ENCODE measurements around the gene RDH16.
"Not testable (repeated sequence)": the region's sequence is repeated elsewhere in the genome, so short reads cannot be mapped to it uniquely, and the experiment has no call there.

The RDH16 gene

DNA sequence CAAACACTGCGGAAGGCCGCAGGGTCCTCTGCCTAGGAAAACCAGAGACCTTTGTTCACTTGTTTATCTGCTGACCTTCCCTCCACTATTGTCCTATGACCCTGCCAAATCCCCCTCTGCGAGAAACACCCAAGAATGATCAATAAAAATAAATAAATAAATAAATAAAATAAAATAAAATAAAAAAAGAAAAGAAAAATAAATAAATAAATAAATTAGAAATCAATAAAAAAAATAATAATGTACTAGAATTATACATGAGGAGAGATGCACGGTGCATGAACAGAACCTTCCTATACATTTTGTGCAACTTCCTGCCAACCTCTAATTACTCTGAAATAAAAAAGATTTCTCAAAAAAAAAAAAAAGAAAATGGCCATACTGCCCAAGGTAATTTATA is 7.7 kb upstream of the RDH16 start:
- H2AFZ ChIP-seq (ENCODE audit: low read length); H3K9ac ChIP-seq (ENCODE audit: low read depth, low read length, poor library complexity, severe bottlenecking); H4K20me1 ChIP-seq (ENCODE audit: insufficient read depth, low read length, poor library complexity, severe bottlenecking); H3K4me2 ChIP-seq (ENCODE audit: low read depth, low read length, poor library complexity, severe bottlenecking); H3K79me2 ChIP-seq (ENCODE audit: insufficient read depth, low read length); H3K9me2 ChIP-seq (replicated peaks; ENCODE audit: low read depth, low read length); H3K36me3 ChIP-seq (ENCODE audit: insufficient read depth, low read length); H3K27me3 ChIP-seq (ENCODE audit: insufficient read depth, low read length, poor library complexity, severe bottlenecking); H3K4me1 ChIP-seq (ENCODE audit: insufficient read depth, low read length, poor library complexity, severe bottlenecking); H3K9me3 ChIP-seq (ENCODE audit: insufficient read depth, low read depth, low read length); H3K4me3 ChIP-seq (ENCODE audit: low read length, poor library complexity, severe bottlenecking); H3F3A ChIP-seq (ENCODE audit: low read depth): not testable (repeated sequence)

DNA sequence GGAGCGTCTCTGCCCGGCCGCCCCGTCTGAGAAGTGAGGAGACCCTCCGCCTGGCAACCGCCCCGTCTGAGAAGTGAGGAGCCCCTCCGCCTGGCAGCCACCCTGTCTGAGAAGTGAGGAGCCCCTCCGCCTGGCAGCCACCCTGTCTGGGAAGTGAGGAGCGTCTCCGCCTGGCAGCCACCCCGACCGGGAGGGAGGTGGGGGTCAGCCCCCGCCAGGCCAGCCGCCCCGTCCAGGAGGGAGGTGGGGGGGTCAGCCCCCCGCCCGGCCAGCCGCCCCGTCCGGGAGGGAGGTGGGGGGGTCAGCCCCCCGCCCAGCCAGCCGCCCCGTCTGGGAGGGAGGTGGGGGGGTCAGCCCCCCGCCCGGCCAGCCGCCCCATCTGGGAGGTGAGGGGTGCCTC is 6.1 kb upstream of the RDH16 start:
- H3F3A ChIP-seq (ENCODE audit: low read depth); H3K9ac ChIP-seq (ENCODE audit: low read depth, low read length, poor library complexity, severe bottlenecking); H2AFZ ChIP-seq (ENCODE audit: low read length); H3K27me3 ChIP-seq (ENCODE audit: insufficient read depth, low read length, poor library complexity, severe bottlenecking); H3K9me3 ChIP-seq (ENCODE audit: insufficient read depth, low read depth, low read length); H4K20me1 ChIP-seq (ENCODE audit: insufficient read depth, low read length, poor library complexity, severe bottlenecking); H3K9me2 ChIP-seq (replicated peaks; ENCODE audit: low read depth, low read length); H3K4me1 ChIP-seq (ENCODE audit: insufficient read depth, low read length, poor library complexity, severe bottlenecking); H3K4me3 ChIP-seq (ENCODE audit: low read length, poor library complexity, severe bottlenecking); H3K4me2 ChIP-seq (ENCODE audit: low read depth, low read length, poor library complexity, severe bottlenecking); H3K79me2 ChIP-seq (ENCODE audit: insufficient read depth, low read length); H3K36me3 ChIP-seq (ENCODE audit: insufficient read depth, low read length): not testable (repeated sequence)

DNA sequence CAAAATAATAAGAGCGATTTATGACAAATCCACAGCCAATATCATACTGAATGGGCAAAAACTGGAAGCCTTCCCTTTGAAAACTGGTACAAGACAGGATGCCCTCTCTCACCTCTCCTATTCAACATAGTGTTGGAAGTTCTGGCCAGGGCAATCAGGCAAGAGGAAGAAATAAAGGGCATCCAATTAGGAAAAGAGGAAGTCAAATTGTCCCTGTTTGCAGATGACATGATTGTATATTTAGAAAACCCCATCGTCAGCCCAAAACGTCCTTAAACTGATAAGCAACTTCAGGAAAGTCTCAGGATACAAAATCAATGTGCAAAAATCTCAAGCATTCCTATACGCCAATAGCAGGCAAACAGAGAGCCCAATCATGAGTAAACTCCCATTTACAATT is 4.8 kb upstream of the RDH16 start:
- not testable (repeated sequence) for H3K27me3 ChIP-seq (ENCODE audit: insufficient read depth, low read length, poor library complexity, severe bottlenecking); H4K20me1 ChIP-seq (ENCODE audit: insufficient read depth, low read length, poor library complexity, severe bottlenecking); H3K79me2 ChIP-seq (ENCODE audit: insufficient read depth, low read length); H3K9me2 ChIP-seq (replicated peaks; ENCODE audit: low read depth, low read length); H3K9me3 ChIP-seq (ENCODE audit: insufficient read depth, low read depth, low read length); H3K4me2 ChIP-seq (ENCODE audit: low read depth, low read length, poor library complexity, severe bottlenecking); H3K4me1 ChIP-seq (ENCODE audit: insufficient read depth, low read length, poor library complexity, severe bottlenecking); H3F3A ChIP-seq (ENCODE audit: low read depth); H3K4me3 ChIP-seq (ENCODE audit: low read length, poor library complexity, severe bottlenecking); H3K36me3 ChIP-seq (ENCODE audit: insufficient read depth, low read length); H2AFZ ChIP-seq (ENCODE audit: low read length); H3K9ac ChIP-seq (ENCODE audit: low read depth, low read length, poor library complexity, severe bottlenecking)

DNA sequence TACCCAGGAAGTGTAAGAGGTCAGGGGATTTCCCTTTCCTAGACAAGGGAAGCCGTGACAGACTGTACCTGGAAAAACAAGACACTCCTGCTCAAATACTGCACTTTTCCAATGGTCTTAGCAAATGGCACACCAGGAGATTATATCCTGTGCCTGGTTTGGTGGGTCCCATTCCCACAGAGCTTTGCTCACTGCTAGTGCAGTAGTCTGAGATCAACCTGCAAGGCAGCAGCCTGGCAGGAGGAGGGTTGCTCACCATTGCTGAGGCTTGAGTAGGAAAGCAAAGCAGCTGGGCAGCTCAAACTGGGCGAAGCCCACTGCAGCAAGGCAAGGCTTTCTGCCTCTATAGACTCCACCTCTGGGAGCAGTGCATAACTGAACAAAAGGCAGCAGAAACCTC is 1.0 kb upstream of the RDH16 start:
- Histone ChIP-seq H3K27me3 (ENCODE audit: insufficient read depth, low read length, poor library complexity, severe bottlenecking) (no peaks in the 10 kb centered on the region), H4K20me1 (ENCODE audit: insufficient read depth, low read length, poor library complexity, severe bottlenecking) (no peaks in the 10 kb centered on the region)
- no peak for TF ChIP-seq EZH2phosphoT487 (IDR thresholded peaks at IDR 0.05; ENCODE audit: borderline replicate concordance)
- TF ChIP-seq, protein P1, sequence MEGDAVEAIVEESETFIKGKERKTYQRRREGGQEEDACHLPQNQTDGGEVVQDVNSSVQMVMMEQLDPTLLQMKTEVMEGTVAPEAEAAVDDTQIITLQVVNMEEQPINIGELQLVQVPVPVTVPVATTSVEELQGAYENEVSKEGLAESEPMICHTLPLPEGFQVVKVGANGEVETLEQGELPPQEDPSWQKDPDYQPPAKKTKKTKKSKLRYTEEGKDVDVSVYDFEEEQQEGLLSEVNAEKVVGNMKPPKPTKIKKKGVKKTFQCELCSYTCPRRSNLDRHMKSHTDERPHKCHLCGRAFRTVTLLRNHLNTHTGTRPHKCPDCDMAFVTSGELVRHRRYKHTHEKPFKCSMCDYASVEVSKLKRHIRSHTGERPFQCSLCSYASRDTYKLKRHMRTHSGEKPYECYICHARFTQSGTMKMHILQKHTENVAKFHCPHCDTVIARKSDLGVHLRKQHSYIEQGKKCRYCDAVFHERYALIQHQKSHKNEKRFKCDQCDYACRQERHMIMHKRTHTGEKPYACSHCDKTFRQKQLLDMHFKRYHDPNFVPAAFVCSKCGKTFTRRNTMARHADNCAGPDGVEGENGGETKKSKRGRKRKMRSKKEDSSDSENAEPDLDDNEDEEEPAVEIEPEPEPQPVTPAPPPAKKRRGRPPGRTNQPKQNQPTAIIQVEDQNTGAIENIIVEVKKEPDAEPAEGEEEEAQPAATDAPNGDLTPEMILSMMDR (conservative IDR thresholded peaks at IDR 0.05; ENCODE audit: low read length) = no peak

More for the DNA sequence above, 1.0 kb upstream of the RDH16 start:
- Histone ChIP-seq H3K4me1 (ENCODE audit: insufficient read depth, low read length, poor library complexity, severe bottlenecking) (no peaks in the 10 kb centered on the region), H3K36me3 (ENCODE audit: insufficient read depth, low read length) (no peaks in the 10 kb centered on the region), H3K4me3 (ENCODE audit: low read length, poor library complexity, severe bottlenecking) (no peak overlapping the region), H3K4me2 (ENCODE audit: low read depth, low read length, poor library complexity, severe bottlenecking) (no peak overlapping the region), H3K9me2 (replicated peaks; ENCODE audit: low read depth, low read length) (no peaks in the 10 kb centered on the region), H3K9ac (ENCODE audit: low read depth, low read length, poor library complexity, severe bottlenecking) (no peak overlapping the region), H3K79me2 (ENCODE audit: insufficient read depth, low read length) (no peaks in the 10 kb centered on the region), H2AFZ (ENCODE audit: low read length) (no peak overlapping the region), H3F3A (ENCODE audit: low read depth) (no peaks in the 10 kb centered on the region), H3K9me3 (ENCODE audit: insufficient read depth, low read depth, low read length) (0 out of 2 replicates have a peak, but pooled peaks cover 3% of the 10 kb centered on the region)

Data from Loucy (cell line).